CD4-positive, alpha-beta memory T cell (primary cell): ENCODE results near the gene ZNF414. TPM values are rescaled to one million over a fixed set of nuclear protein-coding genes. Genes with fewer than 3 reads are reported as not detected.

Experiments
- CTCF ChIA-PET: fragments of 350-600 bp; sonication (Branson Sonifier 250); formaldehyde crosslinking; loops from one replicate; lab custom pipeline; 2021; ENCODE audit warnings: inconsistent platforms; ENCODE audit not compliant: partially characterized antibody; lab: Charles Lee
- POLR2A ChIA-PET: fragments of 350-600 bp; sonication (Branson Sonifier 250); formaldehyde crosslinking; loops from one replicate; lab custom pipeline; 2021; ENCODE audit not compliant: partially characterized antibody; lab: Charles Lee
- DNase-seq, 5 donors: peaks; one replicate each; pipeline versions ENCODE4 v3.0.0 to v3.0.0-alpha.2; 2020 to 2022; ENCODE audit warnings: mixed read lengths in 1 of 5
- H3K27ac ChIP-seq: one replicate; pipeline ENCODE4 v1.7.0; 2013; ENCODE audit warnings: low read depth, low read length
- H3K27me3 ChIP-seq: 2 replicates; pipeline ENCODE4 v1.7.0; 2013; ENCODE audit warnings: mild to moderate bottlenecking, low read length, moderate library complexity; ENCODE audit not compliant: insufficient read depth
- H3K36me3 ChIP-seq: 2 replicates; pipeline ENCODE4 v1.7.0; 2013; ENCODE audit warnings: mild to moderate bottlenecking, low read length, moderate library complexity; ENCODE audit not compliant: insufficient read depth
- H3K4me1 ChIP-seq: 2 replicates; pipeline ENCODE4 v1.7.0; 2013; ENCODE audit warnings: mild to moderate bottlenecking, low read length, moderate library complexity; ENCODE audit not compliant: insufficient read depth
- H3K4me3 ChIP-seq, 2 donors: one replicate each; pipeline ENCODE4 v1.7.0; 2013; ENCODE audit warnings: low read length in 2 of 2, mild to moderate bottlenecking in 1 of 2
- H3K9me3 ChIP-seq, 2 donors: one replicate each; pipeline ENCODE4 v1.7.0; 2013; ENCODE audit warnings: low read length in 2 of 2, control low read depth in 1 of 2; ENCODE audit not compliant: control insufficient read depth in 1 of 2
- H3K27ac Mint-ChIP-seq, 7 donors: one replicate each; pipeline ENCODE4 v1.8.0; 2020 to 2021; ENCODE audit warnings: mixed read lengths in 7 of 7, mild to moderate bottlenecking in 6 of 7, inconsistent platforms in 3 of 7, moderate library complexity in 3 of 7
- H3K27me3 Mint-ChIP-seq, 2 donors: one replicate each; pipeline ENCODE4 v1.8.0; 2020 to 2021; ENCODE audit warnings: mixed read lengths in 2 of 2
- H3K36me3 Mint-ChIP-seq, 2 donors: one replicate each; pipeline ENCODE4 v1.8.0; 2020 to 2021; ENCODE audit warnings: mixed read lengths in 2 of 2, inconsistent platforms in 1 of 2, mild to moderate bottlenecking in 1 of 2
- H3K4me1 Mint-ChIP-seq, 4 donors: one replicate each; pipeline ENCODE4 v1.8.0; 2020 to 2021; ENCODE audit warnings: mixed read lengths in 4 of 4, mild to moderate bottlenecking in 1 of 4
- H3K4me3 Mint-ChIP-seq, 8 donors: one replicate each; pipeline ENCODE4 v1.8.0; 2020 to 2021; ENCODE audit warnings: mixed read lengths in 8 of 8, mild to moderate bottlenecking in 7 of 8, moderate library complexity in 6 of 8, inconsistent platforms in 3 of 8
- H3K9me3 Mint-ChIP-seq, 8 donors: one replicate each; pipeline ENCODE4 v1.8.0; 2020 to 2021; ENCODE audit warnings: mixed read lengths in 8 of 8, mild to moderate bottlenecking in 5 of 8, inconsistent platforms in 3 of 8, moderate library complexity in 1 of 8
- intact Hi-C: fragments of 100-400 bp; cut with micrococcal nuclease; formaldehyde crosslinking; loops from one replicate; pipeline ENCODE4 v1.15.1; 2023
- polyA plus RNA-seq, 2 donors: library from polyadenylated mRNA; unstranded; fragments of 300-500 nt; fragmentation: Illumina TruSeq; gene quantifications; one replicate each; pipeline ENCODE4 v1.2.3, GENCODE V29; 2021
- total RNA-seq, 2 experiments: library from RNA; stranded (reverse); gene quantifications; one replicate each; pipeline ENCODE4 v1.2.3, GENCODE V29; 2021

Gene ZNF414
- total and polyA plus RNA-seq, 4 experiments from 2014 or later = 9.5 to 50.4 (median 35.4) TPM

- CTCF ChIA-PET = interaction anchor here (0.7 to 5.6 kb wide), 19 partner anchors 9 to 578 kb away, joined by 3 to 80 read pairs (median 5); partner anchors contain the start of genes MARCHF2, MYO1F and ZNF414
- Mint-ChIP-seq H3K4me3 (peak overlapping the region in 6 of 8 donors; percentile 21 to 92 (median 61)), H3K27me3 (no peaks in the 10 kb centered on the region), H3K9me3 (no peaks in the 10 kb centered on the region), H3K27ac (peak overlapping the region in 3 of 7 donors; percentile 51 to 56 (median 53)), H3K36me3 (peaks cover 0 to 11% of the 10 kb centered on the region in 2 donors), H3K4me1 (peaks cover 4 to 33% (median 11%) of the 10 kb centered on the region in 4 donors)
- POLR2A ChIA-PET = interaction anchor here (0.7 to 4.1 kb wide), 10 partner anchors 9 to 115 kb away, joined by 3 to 44 read pairs (median 12); partner anchors contain the start of genes MYO1F, RAB11B and ZNF414
- Histone ChIP-seq H3K27me3 (no peaks in the 10 kb centered on the region), H3K4me1 (peaks cover 13% of the 10 kb centered on the region), H3K4me3 (no peak overlapping the region), H3K27ac (no peak overlapping the region), H3K36me3 (no peaks in the 10 kb centered on the region), H3K9me3 (no peaks in the 10 kb centered on the region)
- no peak for DNase-seq
- intact Hi-C loops = loop anchor here (5.0 kb wide), 1 partner anchor 153 kb away; no protein-coding TSS in a partner anchor
Measured at GRCh38 chr19:8504919-8505318, 9.0 kb downstream of the ZNF414 start.

GRCh38 chr19:8504171-8504570, 9.8 kb downstream of the ZNF414 start:
- POLR2A ChIA-PET = interaction anchor here (4.1 kb wide), 1 partner anchor 10 kb away, joined by 44 read pairs; the partner anchor contains the start of gene ZNF414

GRCh38 chr19:8503510-8503909, 10.5 kb downstream of the ZNF414 start:
- H3K4me3 ChIP-seq = no peak overlapping the region

More at GRCh38 chr19:8504171-8504570, 9.8 kb downstream of the ZNF414 start:
- peaks cover 4 to 33% (median 11%) of the 10 kb centered on the region in 4 donors for H3K4me1 Mint-ChIP-seq
- no peaks in the 10 kb centered on the region for H3K9me3 Mint-ChIP-seq
- CTCF ChIA-PET = interaction anchor here (0.7 to 5.6 kb wide), 7 partner anchors 11 to 92 kb away, joined by 3 to 80 read pairs (median 12); partner anchors contain the start of genes MARCHF2, MYO1F and ZNF414
- H3K4me1 ChIP-seq = peaks cover 13% of the 10 kb centered on the region
- peak overlapping the region in 3 of 7 donors; percentile 8 to 68 (median 61) for H3K27ac Mint-ChIP-seq
- H3K36me3 Mint-ChIP-seq = peaks cover 0 to 8% of the 10 kb centered on the region in 2 donors
- DNase-seq = no peak
- peak overlapping the region in 2 of 8 donors; percentile 51 to 55 for H3K4me3 Mint-ChIP-seq
- H3K27me3 Mint-ChIP-seq = no peaks in the 10 kb centered on the region
- H3K27ac ChIP-seq = no peak overlapping the region
- H3K36me3 ChIP-seq = no peaks in the 10 kb centered on the region
- intact Hi-C loops = no loop called here
- no peaks in the 10 kb centered on the region for H3K9me3 ChIP-seq
- no peak overlapping the region for H3K4me3 ChIP-seq
- no peaks in the 10 kb centered on the region for H3K27me3 ChIP-seq

GRCh38 chr19:8501981-8502380, 12.0 kb downstream of the ZNF414 start:
- no peak overlapping the region for H3K27ac ChIP-seq
- no peak overlapping the region for H3K4me3 Mint-ChIP-seq
- H3K27ac Mint-ChIP-seq = no peak overlapping the region
- H3K36me3 Mint-ChIP-seq = peaks cover 0 to 5% of the 10 kb centered on the region in 2 donors
- intact Hi-C loops = no loop called here
- H3K4me1 ChIP-seq = peaks cover 13% of the 10 kb centered on the region
- no peaks in the 10 kb centered on the region for H3K36me3 ChIP-seq
- H3K27me3 Mint-ChIP-seq = no peaks in the 10 kb centered on the region
- H3K9me3 ChIP-seq = no peaks in the 10 kb centered on the region
- no peak overlapping the region for H3K4me3 ChIP-seq
- H3K4me1 Mint-ChIP-seq = peaks cover 4 to 33% (median 11%) of the 10 kb centered on the region in 4 donors
- H3K27me3 ChIP-seq = no peaks in the 10 kb centered on the region
- DNase-seq = no peak
- POLR2A ChIA-PET = no interaction called here
- no peaks in the 10 kb centered on the region for H3K9me3 Mint-ChIP-seq
- CTCF ChIA-PET = no interaction called here

More at GRCh38 chr19:8503510-8503909, 10.5 kb downstream of the ZNF414 start:
- no peaks in the 10 kb centered on the region for H3K9me3 ChIP-seq
- H3K4me1 Mint-ChIP-seq = peaks cover 4 to 33% (median 11%) of the 10 kb centered on the region in 4 donors
- no peaks in the 10 kb centered on the region for H3K27me3 ChIP-seq
- peaks cover 0 to 8% of the 10 kb centered on the region in 2 donors for H3K36me3 Mint-ChIP-seq
- intact Hi-C loops = no loop called here
- peaks cover 13% of the 10 kb centered on the region for H3K4me1 ChIP-seq
- no peaks in the 10 kb centered on the region for H3K36me3 ChIP-seq
- no peak for DNase-seq
- H3K27ac ChIP-seq = no peak overlapping the region
- no peaks in the 10 kb centered on the region for H3K9me3 Mint-ChIP-seq
- POLR2A ChIA-PET = interaction anchor here (4.1 kb wide), 1 partner anchor 11 kb away, joined by 44 read pairs; the partner anchor contains the start of gene ZNF414
- no peaks in the 10 kb centered on the region for H3K27me3 Mint-ChIP-seq
- CTCF ChIA-PET = interaction anchor here (0.9 to 5.6 kb wide), 3 partner anchors 16 to 75 kb away, joined by 3 to 80 read pairs (median 4); partner anchors contain the start of gene MYO1F
- H3K27ac Mint-ChIP-seq = no peak overlapping the region
- peak overlapping the region in 1 of 8 donors; percentile 43 for H3K4me3 Mint-ChIP-seq

GRCh38 chr19:8501516-8501915, 12.5 kb downstream of the ZNF414 start:
- intact Hi-C loops = no loop called here
- no peaks in the 10 kb centered on the region for H3K9me3 ChIP-seq
- peaks cover 0 to 5% of the 10 kb centered on the region in 2 donors for H3K36me3 Mint-ChIP-seq
- ChIA-PET CTCF (no interaction called here), POLR2A (interaction anchor here (0.6 kb wide), 1 partner anchor 21 kb away, joined by 3 read pairs; no protein-coding TSS in a partner anchor)
- H3K27me3 Mint-ChIP-seq = no peaks in the 10 kb centered on the region
- H3K4me1 ChIP-seq = peaks cover 12% of the 10 kb centered on the region
- DNase-seq = peak in 1 of 5 donors; percentile 16
- H3K9me3 Mint-ChIP-seq = no peaks in the 10 kb centered on the region
- H3K4me3 Mint-ChIP-seq = no peak overlapping the region
- no peaks in the 10 kb centered on the region for H3K27me3 ChIP-seq
- H3K36me3 ChIP-seq = no peaks in the 10 kb centered on the region
- no peak overlapping the region for H3K27ac ChIP-seq
- peak overlapping the region in 1 of 7 donors; percentile 47 for H3K27ac Mint-ChIP-seq
- peaks cover 4 to 30% (median 10%) of the 10 kb centered on the region in 4 donors for H3K4me1 Mint-ChIP-seq
- no peak overlapping the region for H3K4me3 ChIP-seq

GRCh38 chr19:8500158-8500557, 13.8 kb downstream of the ZNF414 start:
- Histone ChIP-seq H3K27me3 (no peaks in the 10 kb centered on the region), H3K27ac (no peak overlapping the region), H3K4me1 (peaks cover 5% of the 10 kb centered on the region), H3K36me3 (no peaks in the 10 kb centered on the region), H3K4me3 (no peak overlapping the region), H3K9me3 (no peaks in the 10 kb centered on the region)
- intact Hi-C loops = no loop called here
- no peak for DNase-seq
- ChIA-PET CTCF (interaction anchor here (1.2 kb wide), 1 partner anchor 8 kb away, joined by 3 read pairs; no protein-coding TSS in a partner anchor), POLR2A (interaction anchor here (1.0 kb wide), 1 partner anchor 14 kb away, joined by 4 read pairs; the partner anchor contains the start of gene ZNF414)
- H3K27ac Mint-ChIP-seq = peak overlapping the region in 3 of 7 donors; percentile 24 to 64 (median 37)
- no peaks in the 10 kb centered on the region for H3K36me3 Mint-ChIP-seq
- peaks cover 0 to 26% (median 6%) of the 10 kb centered on the region in 4 donors for H3K4me1 Mint-ChIP-seq
- H3K4me3 Mint-ChIP-seq = no peak overlapping the region
- no peaks in the 10 kb centered on the region for H3K9me3 Mint-ChIP-seq
- H3K27me3 Mint-ChIP-seq = no peaks in the 10 kb centered on the region
